Measurements from ENCODE around the gene MEAF6.

DNA sequence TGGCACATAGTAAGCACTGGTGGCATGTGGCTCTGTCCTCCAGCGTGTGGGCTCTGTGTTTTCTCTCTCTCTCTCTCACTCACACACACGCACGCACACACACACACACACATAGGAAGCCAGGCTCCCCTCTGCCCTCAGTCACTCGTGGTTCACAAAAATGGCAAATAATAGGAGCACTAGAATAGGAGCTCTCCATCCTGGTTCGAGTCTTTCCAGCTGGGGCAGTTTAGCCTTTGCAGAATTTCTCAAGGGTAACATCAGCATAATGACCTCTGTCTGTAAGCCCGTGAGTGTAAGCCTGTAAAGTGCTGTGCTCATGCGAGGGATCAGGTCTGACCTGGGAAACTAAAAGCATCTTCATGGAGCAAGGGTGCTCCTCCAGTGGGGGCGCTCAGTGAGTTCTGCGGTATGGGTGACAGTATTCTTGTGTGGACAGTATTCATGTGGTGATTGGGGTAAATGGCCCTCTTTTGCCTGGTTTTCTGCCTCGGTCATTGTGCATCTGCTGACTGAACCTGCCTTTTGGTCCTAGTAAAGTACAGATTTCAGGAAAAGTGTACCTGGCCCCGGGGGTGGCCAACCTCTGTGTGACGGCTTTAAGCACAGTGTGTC is 41.0 kb downstream of the MEAF6 start:
- TF ChIP-seq POLR2AphosphoS5 (IDR thresholded peaks at IDR 0.05; ENCODE audit: insufficient read depth in 1 of 2, low read depth in 1 of 2) = no peak
- TF ChIP-seq, protein P1, sequence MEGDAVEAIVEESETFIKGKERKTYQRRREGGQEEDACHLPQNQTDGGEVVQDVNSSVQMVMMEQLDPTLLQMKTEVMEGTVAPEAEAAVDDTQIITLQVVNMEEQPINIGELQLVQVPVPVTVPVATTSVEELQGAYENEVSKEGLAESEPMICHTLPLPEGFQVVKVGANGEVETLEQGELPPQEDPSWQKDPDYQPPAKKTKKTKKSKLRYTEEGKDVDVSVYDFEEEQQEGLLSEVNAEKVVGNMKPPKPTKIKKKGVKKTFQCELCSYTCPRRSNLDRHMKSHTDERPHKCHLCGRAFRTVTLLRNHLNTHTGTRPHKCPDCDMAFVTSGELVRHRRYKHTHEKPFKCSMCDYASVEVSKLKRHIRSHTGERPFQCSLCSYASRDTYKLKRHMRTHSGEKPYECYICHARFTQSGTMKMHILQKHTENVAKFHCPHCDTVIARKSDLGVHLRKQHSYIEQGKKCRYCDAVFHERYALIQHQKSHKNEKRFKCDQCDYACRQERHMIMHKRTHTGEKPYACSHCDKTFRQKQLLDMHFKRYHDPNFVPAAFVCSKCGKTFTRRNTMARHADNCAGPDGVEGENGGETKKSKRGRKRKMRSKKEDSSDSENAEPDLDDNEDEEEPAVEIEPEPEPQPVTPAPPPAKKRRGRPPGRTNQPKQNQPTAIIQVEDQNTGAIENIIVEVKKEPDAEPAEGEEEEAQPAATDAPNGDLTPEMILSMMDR (IDR thresholded peaks at IDR 0.05) = no peak

Measured in vagina (tissue), 2 donors.